AG09319 (cell line): ENCODE data around the gene SETD6.

Experiments
- DNase-seq: peaks from one replicate; pipeline ENCODE4 v3.0.0-alpha.2; 2010; ENCODE audit warnings: low read depth; ENCODE audit errors: extremely low read depth
- CTCF ChIP-seq: IDR thresholded peaks from 2 replicates; pipeline ENCODE4 v1.5.1; 2011; ENCODE audit warnings: low read depth, mild to moderate bottlenecking, inconsistent platforms, low read length, moderate library complexity

The SETD6 gene

GRCh38 chr16:58507195-58507962 lies 7.9 kb upstream of the SETD6 start:
- no peak for DNase-seq
- no peak for TF ChIP-seq CTCF

GRCh38 chr16:58507963-58508670 lies 7.2 kb upstream of the SETD6 start:
- no peak for TF ChIP-seq CTCF
- DNase-seq, result no peak

DNA sequence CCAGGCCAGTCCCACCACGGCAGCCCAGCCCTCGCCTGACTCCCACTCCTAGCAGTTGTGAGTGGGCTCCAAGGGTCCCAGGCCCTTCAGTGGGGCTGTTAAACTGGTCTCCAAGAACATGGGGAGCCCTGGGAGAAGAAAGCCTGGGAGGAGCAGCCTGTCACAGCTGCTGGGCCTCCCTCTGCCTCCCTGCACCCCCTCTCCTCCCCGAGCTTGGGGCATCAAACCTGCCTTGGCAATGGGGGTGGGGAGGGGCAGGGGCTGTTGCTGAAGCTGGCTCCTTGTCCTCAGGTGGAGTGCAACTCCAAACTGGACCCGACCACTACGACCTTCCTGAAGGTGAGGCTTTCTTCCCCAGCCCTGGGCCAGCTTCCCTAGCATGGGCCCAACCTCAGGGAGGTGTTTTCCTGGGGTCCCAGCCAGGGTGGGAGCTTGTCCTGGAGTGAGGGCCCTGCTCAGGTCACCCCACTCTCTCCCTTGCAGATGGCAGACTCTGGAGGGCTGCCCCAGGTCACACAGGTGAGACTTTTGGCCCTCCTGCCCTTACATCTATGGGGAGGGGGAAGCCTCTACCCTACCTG lies 6.6 kb upstream of the SETD6 start:
- DNase-seq, result no peak
- no peak for TF ChIP-seq CTCF

DNA sequence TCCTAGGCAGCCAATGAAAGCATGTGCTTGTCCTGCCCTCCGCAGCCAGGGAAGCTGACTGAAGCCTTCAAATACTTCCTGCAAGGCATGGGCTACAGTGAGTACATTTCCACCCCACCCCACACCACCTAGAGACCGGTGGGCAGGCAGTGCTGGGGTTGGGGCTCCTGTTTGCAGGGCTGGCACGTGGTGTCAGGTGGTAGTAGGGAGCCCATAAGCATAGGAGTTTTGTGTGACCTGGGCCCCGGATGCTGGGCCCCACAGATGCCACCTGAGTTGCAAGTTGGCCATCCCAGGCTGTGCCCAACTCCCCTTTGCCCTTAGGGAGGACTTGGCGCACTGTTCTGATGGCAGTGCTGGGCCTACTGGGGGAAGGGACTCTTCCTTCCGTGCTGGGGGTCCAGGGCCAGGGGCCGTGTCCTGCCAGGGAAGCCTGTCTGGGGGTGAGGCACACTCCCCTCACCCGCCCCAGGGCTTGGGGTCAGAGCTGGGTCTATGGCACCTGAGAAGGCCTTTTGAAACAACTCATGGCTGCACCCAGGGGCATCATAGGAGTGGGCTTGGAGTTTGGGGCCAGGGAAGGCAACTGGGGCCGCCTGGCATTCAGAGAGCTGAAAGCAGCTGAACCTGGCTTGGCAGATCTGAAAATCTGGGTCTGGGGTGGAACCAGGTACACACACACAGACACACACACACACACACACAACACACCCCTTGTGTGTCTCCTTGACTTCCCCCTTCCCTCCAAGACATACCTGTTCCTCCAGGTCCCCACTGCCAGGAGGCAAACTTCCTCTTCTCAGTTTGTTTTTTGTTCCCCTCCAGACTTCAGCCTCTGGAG lies 5.8 kb upstream of the SETD6 start:
- no peak for TF ChIP-seq CTCF
- no peak for DNase-seq

DNA sequence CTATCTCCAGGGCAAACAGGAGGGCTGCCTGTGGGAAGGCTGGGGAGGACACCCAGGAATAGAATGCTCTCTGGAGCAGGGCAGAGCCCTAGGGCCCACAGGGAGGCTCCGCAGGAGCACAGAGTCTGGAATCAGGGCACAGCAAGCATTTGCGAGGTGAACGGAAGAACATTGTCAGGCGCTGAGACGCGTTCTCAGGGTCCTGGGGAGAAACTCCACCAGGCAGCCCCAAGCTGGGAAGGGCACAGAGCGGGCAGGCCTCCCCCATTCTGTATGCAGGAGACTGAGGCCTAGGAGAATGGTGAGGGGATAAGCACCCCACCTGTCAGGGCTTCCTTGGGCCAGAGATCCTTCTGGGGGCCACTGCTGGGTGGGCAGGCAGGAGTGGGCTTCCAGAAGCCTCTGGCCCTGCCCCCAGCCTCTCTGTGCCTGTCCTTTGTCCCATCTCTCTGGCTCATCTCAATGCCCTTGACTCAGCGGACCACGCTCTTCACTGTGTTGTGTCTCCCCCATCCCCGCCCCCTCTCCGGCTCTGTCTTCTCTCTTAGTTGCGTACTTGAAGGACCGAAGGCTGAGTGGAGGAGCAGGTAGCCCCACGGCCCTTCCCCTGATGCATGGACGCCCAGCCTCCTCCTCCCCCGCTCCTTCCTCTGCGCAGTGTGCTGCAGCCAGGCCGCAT lies 5.1 kb upstream of the SETD6 start:
- TF ChIP-seq CTCF, result no peak
- DNase-seq, result no peak

DNA sequence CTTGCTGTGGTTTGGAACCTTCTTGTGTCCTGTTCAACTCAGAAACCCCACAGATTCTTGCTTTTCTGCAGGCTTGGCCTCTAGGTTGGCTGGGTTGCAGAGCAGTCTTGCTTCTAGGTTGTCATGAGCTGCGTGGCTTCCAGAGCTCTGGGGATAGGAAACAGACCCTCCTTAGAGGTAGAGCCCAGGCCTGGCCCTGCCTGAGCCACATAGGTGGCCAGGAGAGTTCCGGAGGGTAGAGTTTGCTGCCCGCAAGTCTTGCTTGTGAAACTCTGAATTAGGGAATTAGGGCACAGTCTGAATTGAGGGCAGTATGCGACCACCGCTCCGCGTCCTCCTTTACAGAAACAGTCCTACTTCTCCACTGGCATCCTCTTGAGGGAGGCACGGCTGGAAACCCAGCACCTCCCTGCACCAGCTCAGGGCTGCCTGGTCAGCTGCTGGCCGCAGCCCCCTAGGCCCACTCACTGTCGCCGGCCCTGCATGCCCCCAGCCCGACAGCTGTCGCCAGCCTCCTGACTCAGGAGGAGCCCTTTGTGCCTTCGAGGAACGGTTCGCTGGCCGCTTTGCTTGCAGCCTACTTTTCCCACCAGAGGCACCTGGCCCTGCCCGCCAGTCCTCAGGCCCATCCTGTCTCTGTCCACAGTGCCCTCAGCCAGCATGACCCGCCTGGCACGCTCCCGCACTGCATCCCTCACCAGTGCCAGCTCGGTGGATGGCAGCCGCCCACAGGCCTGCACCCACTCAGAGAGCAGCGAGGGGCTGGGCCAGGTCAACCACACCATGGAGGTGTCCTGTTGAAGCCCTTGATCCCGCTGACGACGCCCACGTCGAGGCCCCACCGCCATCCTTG lies 4.3 kb upstream of the SETD6 start:
- no peak for DNase-seq
- no peak for TF ChIP-seq CTCF
